Left renal pelvis (tissue), 4 donors: ENCODE measurements around the gene KCNG4. TPM values are rescaled to one million over a fixed set of nuclear protein-coding genes. Genes with fewer than 3 reads are reported as not detected.

Experiments used
- polyA plus RNA-seq, 4 donors: library from polyadenylated mRNA; unstranded; fragments of 120-200 nt; gene quantifications; one replicate each; pipeline ENCODE4 v1.2.1, GENCODE V29; 2013; ENCODE audit not compliant: insufficient read length in 4 of 4

The KCNG4 gene
- polyA plus RNA-seq, 4 donors = 0.03 to 0.09 TPM; not detected in 2

Other genes starting within 250 kb of the KCNG4 start
- not detected for gene SLC38A8, start 197.2 kb downstream of the KCNG4 start, polyA plus RNA-seq
- gene MBTPS1, start 123.1 kb downstream of the KCNG4 start, polyA plus RNA-seq = 100 to 1,000 TPM; 111 to 142 (median 112) TPM
- gene HSDL1, start 94.8 kb downstream of the KCNG4 start, polyA plus RNA-seq = 10 to 100 TPM; 36.6 to 51.1 (median 48.6) TPM
- 1 to 10 TPM in 3 of 4 donors, under 1 TPM in 1; 0.57 to 7.5 (median 4.9) TPM for gene DNAAF1, start 94.7 kb downstream of the KCNG4 start, polyA plus RNA-seq
- 10 to 100 TPM; 27.7 to 65.0 (median 37.7) TPM for gene TAF1C, start 53.0 kb downstream of the KCNG4 start, polyA plus RNA-seq
- under 1 TPM in 2 of 4 donors, not detected in 2; 0.16 to 0.25 TPM for gene ADAD2, start 48.9 kb downstream of the KCNG4 start, polyA plus RNA-seq
- 1 to 10 TPM; 2.4 to 5.0 (median 3.7) TPM for gene WFDC1, start 54.9 kb upstream of the KCNG4 start, polyA plus RNA-seq
- 1 to 10 TPM in 2 of 4 donors, under 1 TPM in 2; 0.27 to 2.1 (median 1.0) TPM for gene ATP2C2, start 128.5 kb upstream of the KCNG4 start, polyA plus RNA-seq